Thoracic aorta (tissue), 2 donors: Measurements from ENCODE around the gene PKP4. TPM values are rescaled to one million over a fixed set of nuclear protein-coding genes. Genes with fewer than 3 reads are reported as not detected.

Experiments used
- ATAC-seq: fragments of 150-250 bp; one replicate; pipeline ENCODE4 v1.8.0; 2017; ENCODE audit warnings: low read depth; ENCODE audit not compliant: insufficient number of reproducible peaks, low FRiP score
- DNase-seq: peaks from one replicate; pipeline ENCODE4 v3.0.0-alpha.2; 2020; ENCODE audit warnings: low spot score
- H3K27ac ChIP-seq, 2 donors: fragments of 200-600 bp; sonication (generic); 1 replicate in 1 of 2; 2 replicates in 1 of 2; pipeline ENCODE4 v1.5.1; 2016; ENCODE audit warnings: mild to moderate bottlenecking in 2 of 2, moderate library complexity in 2 of 2
- H3K27me3 ChIP-seq: fragments of 200-600 bp; sonication (generic); replicated peaks from 2 replicates; pipeline ENCODE4 v1.6.0; 2016; ENCODE audit warnings: mild to moderate bottlenecking; ENCODE audit not compliant: insufficient read depth
- H3K36me3 ChIP-seq: fragments of 200-600 bp; sonication (generic); one replicate; pipeline ENCODE4 v1.5.1; 2016
- H3K4me1 ChIP-seq, 2 donors: fragments of 200-600 bp; sonication (generic); 1 replicate in 1 of 2; 2 replicates in 1 of 2; pipeline versions ENCODE4 v1.5.1 to v1.6.0; 2016; ENCODE audit warnings: low read depth in 2 of 2, mild to moderate bottlenecking in 1 of 2; ENCODE audit not compliant: control insufficient read depth in 1 of 2
- H3K4me3 ChIP-seq: fragments of 200-600 bp; sonication (generic); 2 replicates; pipeline ENCODE4 v1.5.1; 2016; ENCODE audit warnings: mild to moderate bottlenecking
- H3K9me3 ChIP-seq: fragments of 200-600 bp; sonication (generic); 2 replicates; pipeline ENCODE4 v1.5.1; 2016
- CTCF ChIP-seq: fragments of 200-600 bp; sonication (generic); IDR thresholded peaks from one replicate; pipeline ENCODE4 v1.5.1; 2019; ENCODE audit warnings: antibody characterized with exemption
- total RNA-seq, 2 donors: library from RNA; depleted of rRNA; stranded (reverse); fragments of >200 nt; gene quantifications; one replicate each; pipeline versions ENCODE4 v1.1.0 to v1.2.3, GENCODE V29; 2016

Gene PKP4
- total RNA-seq, 2 donors from 2014 or later = 28.0 to 49.1 TPM

GRCh38 chr2:158717366-158718195 is 260.8 kb downstream of the PKP4 start:
- Histone ChIP-seq H3K4me3 (no peak overlapping the region), H3K36me3 (no peaks in the 10 kb centered on the region), H3K9me3 (peaks cover 8% of the 10 kb centered on the region), H3K27me3 (no peaks in the 10 kb centered on the region), H3K4me1 (no peaks in the 10 kb centered on the region), H3K27ac (no peak overlapping the region)
- no peak for ATAC-seq
- no peak for TF ChIP-seq CTCF
- no peak for DNase-seq

- Histone ChIP-seq H3K27ac (no peak overlapping the region), H3K9me3 (peaks cover 2% of the 10 kb centered on the region), H3K27me3 (no peaks in the 10 kb centered on the region), H3K4me3 (no peak overlapping the region), H3K36me3 (no peaks in the 10 kb centered on the region), H3K4me1 (peaks cover 0 to 4% of the 10 kb centered on the region in 2 donors)
- DNase-seq (no peak), ATAC-seq (no peak)
- TF ChIP-seq CTCF = no peak
Measured at GRCh38 chr2:158718196-158718585, 261.4 kb downstream of the PKP4 start.

GRCh38 chr2:158718851-158719250 is 262.1 kb downstream of the PKP4 start:
- H3K9me3 ChIP-seq = no peaks in the 10 kb centered on the region
- H3K36me3 ChIP-seq = no peaks in the 10 kb centered on the region
- H3K27ac ChIP-seq = no peak overlapping the region
- DNase-seq (no peak), ATAC-seq (no peak)
- no peaks in the 10 kb centered on the region for H3K27me3 ChIP-seq
- no peak overlapping the region for H3K4me3 ChIP-seq
- no peak for TF ChIP-seq CTCF
- H3K4me1 ChIP-seq = peaks cover 0 to 10% of the 10 kb centered on the region in 2 donors

GRCh38 chr2:158719403-158719802 is 262.7 kb downstream of the PKP4 start:
- Histone ChIP-seq H3K27ac (no peak overlapping the region), H3K27me3 (no peaks in the 10 kb centered on the region), H3K9me3 (no peaks in the 10 kb centered on the region), H3K36me3 (no peaks in the 10 kb centered on the region), H3K4me3 (no peak overlapping the region), H3K4me1 (peaks cover 0 to 16% of the 10 kb centered on the region in 2 donors)
- no peak for ATAC-seq
- no peak for TF ChIP-seq CTCF
- no peak for DNase-seq

- H3K27ac ChIP-seq = no peak overlapping the region
- H3K27me3 ChIP-seq = no peaks in the 10 kb centered on the region
- no peak overlapping the region for H3K4me3 ChIP-seq
- ATAC-seq = no peak
- no peak for TF ChIP-seq CTCF
- no peak for DNase-seq
- peaks cover 4 to 23% of the 10 kb centered on the region in 2 donors for H3K4me1 ChIP-seq
- H3K9me3 ChIP-seq = no peaks in the 10 kb centered on the region
- no peaks in the 10 kb centered on the region for H3K36me3 ChIP-seq
Measured at GRCh38 chr2:158722266-158723105, 265.7 kb downstream of the PKP4 start.
